HEK293T (cell line): ENCODE data around the gene DPH7.

Experiments used
- CTCF ChIA-PET: fragments of 350-600 bp; formaldehyde crosslinking; extraction: SDS; loops from one replicate; lab custom pipeline; 2021; ENCODE audit warnings: antibody characterized with exemption, inconsistent platforms; lab: Yijun Ruan, JAX
- POLR2A ChIA-PET: fragments of 350-600 bp; formaldehyde crosslinking; extraction: SDS; loops from one replicate; lab custom pipeline; 2020; ENCODE audit warnings: antibody characterized with exemption, inconsistent platforms; lab: Yijun Ruan, JAX
- DNase-seq: peaks from one replicate; pipeline ENCODE4 v3.0.0; 2012; ENCODE audit warnings: mixed read lengths; ENCODE audit errors: extremely low spot score
- ARNT ChIP-seq: fragments of 450-650 bp; IDR thresholded peaks from 2 replicates; pipeline ENCODE4 v1.6.1; 2017; ENCODE audit warnings: mild to moderate bottlenecking
- BHLHE40 ChIP-seq: fragments of 450-650 bp; IDR thresholded peaks from 2 replicates; pipeline ENCODE4 v1.6.1; 2016; ENCODE audit warnings: mild to moderate bottlenecking, moderate library complexity, borderline replicate concordance
- CTBP1 ChIP-seq: fragments of 450-650 bp; IDR thresholded peaks from 2 replicates; pipeline ENCODE4 v1.6.1; 2016; ENCODE audit warnings: borderline replicate concordance
- ELF4 ChIP-seq: fragments of 450-650 bp; IDR thresholded peaks from 2 replicates; pipeline ENCODE4 v1.6.1; 2017; ENCODE audit warnings: antibody characterized with exemption
- FOXA1 ChIP-seq: fragments of 450-650 bp; IDR thresholded peaks from 2 replicates; pipeline ENCODE4 v1.6.1; 2016; ENCODE audit warnings: mild to moderate bottlenecking
- FOXK2 ChIP-seq: fragments of 450-650 bp; IDR thresholded peaks from 2 replicates; pipeline ENCODE4 v1.6.1; 2016; ENCODE audit warnings: mild to moderate bottlenecking
- FOXM1 ChIP-seq: fragments of 450-650 bp; IDR thresholded peaks from 2 replicates; pipeline ENCODE4 v1.6.1; 2017; ENCODE audit warnings: mild to moderate bottlenecking, borderline replicate concordance
- HDGF ChIP-seq: fragments of 450-650 bp; IDR thresholded peaks from 2 replicates; pipeline ENCODE4 v1.6.1; 2017; ENCODE audit warnings: antibody characterized with exemption, borderline replicate concordance
- L3MBTL2 ChIP-seq: fragments of 450-650 bp; conservative IDR thresholded peaks from 2 replicates; pipeline ENCODE4 v1.6.1; 2016; ENCODE audit warnings: mild to moderate bottlenecking
- LEF1 ChIP-seq: fragments of 450-650 bp; IDR thresholded peaks from 2 replicates; pipeline ENCODE4 v1.6.1; 2017; ENCODE audit warnings: mild to moderate bottlenecking, borderline replicate concordance
- NFRKB ChIP-seq: fragments of 450-650 bp; IDR thresholded peaks from 2 replicates; pipeline ENCODE4 v1.6.1; 2016; ENCODE audit warnings: mild to moderate bottlenecking, moderate library complexity
- SP1 ChIP-seq: fragments of 450-650 bp; IDR thresholded peaks from 2 replicates; pipeline ENCODE4 v1.6.1; 2017
- SUZ12 ChIP-seq: fragments of 450-650 bp; IDR thresholded peaks from 2 replicates; pipeline ENCODE4 v1.6.1; 2016; ENCODE audit warnings: mild to moderate bottlenecking
- TARDBP ChIP-seq: fragments of 450-650 bp; IDR thresholded peaks from 2 replicates; pipeline ENCODE4 v1.6.1; 2016
- ZNF384 ChIP-seq: fragments of 450-650 bp; IDR thresholded peaks from 2 replicates; pipeline ENCODE4 v1.6.1; 2016
- TF ChIP-seq, protein P1 (sequence below): fragments of 450-650 bp; IDR thresholded peaks from 2 replicates; pipeline ENCODE4 v1.6.1; 2016

DPH7 gene

DNA sequence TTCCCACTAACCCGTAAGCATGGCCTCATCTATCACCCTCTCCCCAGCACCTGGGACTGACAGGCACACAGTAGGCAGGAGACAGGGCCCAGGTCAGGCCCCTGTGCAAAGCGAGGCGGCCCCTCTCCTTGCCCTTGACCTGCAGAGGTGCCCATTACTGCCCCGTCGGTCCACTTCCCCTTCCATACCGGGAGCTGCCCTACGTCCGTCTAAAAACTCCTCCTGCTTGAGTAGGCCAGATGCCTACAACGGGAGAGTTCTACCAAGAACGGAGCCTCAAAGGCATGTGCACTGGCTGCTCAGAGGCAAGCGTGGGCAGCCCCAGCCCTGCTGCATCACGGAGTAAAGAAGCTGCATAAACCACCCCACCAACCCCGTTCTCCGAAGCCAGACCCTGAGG, 4.6 kb upstream of the DPH7 start:
- POLR2A ChIA-PET = no interaction called here
- CTCF ChIA-PET = no interaction called here

DNA sequence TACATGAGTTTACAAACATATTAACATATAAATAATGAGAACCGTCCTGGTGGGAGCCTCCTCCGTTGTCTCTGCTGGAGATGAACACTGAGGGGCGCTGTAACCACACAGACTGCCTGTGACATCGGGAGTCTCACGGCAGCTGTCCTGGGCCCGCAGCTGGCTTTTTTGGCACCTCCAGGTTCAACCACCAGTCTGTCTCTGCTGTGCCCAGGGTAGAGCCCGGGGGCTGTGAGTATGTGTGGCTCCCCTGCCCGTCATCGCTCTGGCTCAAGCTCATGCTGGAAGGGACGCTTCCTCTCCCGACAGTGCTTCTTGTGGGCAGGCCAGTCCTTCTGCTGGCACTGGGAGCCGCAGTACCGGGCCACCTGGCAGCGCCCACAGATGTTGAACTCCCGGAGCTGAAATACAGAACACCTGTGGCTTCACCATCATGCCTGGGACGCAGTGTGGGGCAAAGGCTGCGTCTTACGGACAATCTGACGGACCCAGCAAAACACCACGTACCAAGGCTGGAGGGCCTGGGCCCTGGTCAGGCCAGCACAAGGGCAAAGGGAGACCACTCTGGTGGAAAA, 3.6 kb upstream of the DPH7 start:
- peak; percentile 48 for DNase-seq
- ChIA-PET POLR2A (interaction anchor here (1.2 to 2.4 kb wide), 3 partner anchors 9 to 36 kb away, joined by 5 to 15 read pairs (median 6); partner anchors contain the start of genes EHMT1 and ZMYND19), CTCF (interaction anchor here (0.7 kb wide), 1 partner anchor 29 kb away, joined by 3 read pairs; no protein-coding TSS in a partner anchor)
- no peak for TF ChIP-seq FOXK2
- no peak for TF ChIP-seq FOXM1
- TF ChIP-seq ELF4 = no peak
- TF ChIP-seq ZNF384 = no peak
- TF ChIP-seq, protein P1, sequence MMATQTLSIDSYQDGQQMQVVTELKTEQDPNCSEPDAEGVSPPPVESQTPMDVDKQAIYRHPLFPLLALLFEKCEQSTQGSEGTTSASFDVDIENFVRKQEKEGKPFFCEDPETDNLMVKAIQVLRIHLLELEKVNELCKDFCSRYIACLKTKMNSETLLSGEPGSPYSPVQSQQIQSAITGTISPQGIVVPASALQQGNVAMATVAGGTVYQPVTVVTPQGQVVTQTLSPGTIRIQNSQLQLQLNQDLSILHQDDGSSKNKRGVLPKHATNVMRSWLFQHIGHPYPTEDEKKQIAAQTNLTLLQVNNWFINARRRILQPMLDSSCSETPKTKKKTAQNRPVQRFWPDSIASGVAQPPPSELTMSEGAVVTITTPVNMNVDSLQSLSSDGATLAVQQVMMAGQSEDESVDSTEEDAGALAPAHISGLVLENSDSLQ = no peak
- TF ChIP-seq TARDBP = no peak
- no peak for TF ChIP-seq ARNT
- TF ChIP-seq HDGF = no peak
- no peak for TF ChIP-seq CTBP1
- TF ChIP-seq BHLHE40 = no peak

More for the DNA sequence above, 4.6 kb upstream of the DPH7 start:
- TF ChIP-seq BHLHE40 (no peak), NFRKB (no peak), HDGF (no peak), LEF1 (no peak), ARNT (no peak), FOXA1 (no peak), FOXK2 (no peak), CTBP1 (no peak), ZNF384 (no peak), SP1 (no peak), FOXM1 (no peak), TARDBP (no peak), L3MBTL2 (no peak), ELF4 (no peak), SUZ12 (no peak)
- TF ChIP-seq, protein P1 = no peak
- DNase-seq = no peak

DNA sequence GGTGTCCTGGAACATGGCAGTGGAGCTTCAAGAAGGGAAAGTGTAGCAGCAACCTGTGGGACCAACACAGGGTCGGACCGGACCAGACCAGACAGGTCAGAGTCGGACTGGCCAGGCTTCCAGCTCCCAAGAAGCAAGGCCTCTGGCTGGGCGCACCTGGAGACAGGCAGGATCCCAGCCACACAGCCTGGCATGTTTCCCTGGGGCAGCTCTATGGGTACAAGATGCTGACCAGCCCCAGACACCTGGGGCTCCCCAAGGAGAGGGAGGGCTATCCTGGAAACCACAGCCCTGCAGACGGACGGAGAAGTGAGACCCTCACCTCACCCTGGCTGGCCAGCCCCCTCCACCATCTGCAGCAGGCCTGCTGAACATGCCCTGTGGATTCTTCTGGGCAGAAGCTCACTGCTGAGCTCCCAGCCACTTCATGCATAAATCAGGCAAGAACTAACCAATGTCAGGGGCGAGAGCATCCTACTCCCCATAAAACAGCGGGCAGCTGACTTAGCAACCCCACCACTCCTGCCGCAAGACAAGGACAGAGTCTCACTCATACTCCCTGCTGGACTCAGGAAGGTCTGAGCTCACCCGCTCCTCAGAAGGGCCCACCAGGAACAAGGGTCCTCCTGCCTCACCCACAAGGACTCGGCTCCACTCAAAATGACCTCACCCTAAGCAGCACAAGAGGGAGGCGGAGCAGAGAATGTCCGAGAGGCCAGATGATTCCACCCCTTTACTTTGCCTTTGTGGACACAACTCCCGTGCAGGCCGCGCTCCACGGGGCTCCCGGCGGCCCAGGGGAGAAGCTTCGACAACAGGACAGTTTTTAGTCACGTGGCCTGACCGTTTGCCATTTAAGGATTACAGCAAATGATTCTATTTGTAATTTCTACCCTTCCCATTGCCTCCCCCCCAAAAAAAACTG, 2.9 kb upstream of the DPH7 start:
- POLR2A ChIA-PET = interaction anchor here (0.9 to 2.4 kb wide), 4 partner anchors 9 to 37 kb away, joined by 3 to 15 read pairs (median 6); partner anchors contain the start of genes ARRDC1, EHMT1 and ZMYND19
- CTCF ChIA-PET = interaction anchor here (0.7 kb wide), 1 partner anchor 30 kb away, joined by 3 read pairs; no protein-coding TSS in a partner anchor
- TF ChIP-seq FOXK2 (no peak), CTBP1 (no peak), L3MBTL2 (no peak), SUZ12 (no peak), FOXA1 (no peak), LEF1 (no peak), BHLHE40 (no peak), ARNT (no peak), TARDBP (no peak), ELF4 (no peak), SP1 (no peak), ZNF384 (no peak), NFRKB (no peak), HDGF (no peak), FOXM1 (no peak)
- TF ChIP-seq, protein P1 = no peak

DNA sequence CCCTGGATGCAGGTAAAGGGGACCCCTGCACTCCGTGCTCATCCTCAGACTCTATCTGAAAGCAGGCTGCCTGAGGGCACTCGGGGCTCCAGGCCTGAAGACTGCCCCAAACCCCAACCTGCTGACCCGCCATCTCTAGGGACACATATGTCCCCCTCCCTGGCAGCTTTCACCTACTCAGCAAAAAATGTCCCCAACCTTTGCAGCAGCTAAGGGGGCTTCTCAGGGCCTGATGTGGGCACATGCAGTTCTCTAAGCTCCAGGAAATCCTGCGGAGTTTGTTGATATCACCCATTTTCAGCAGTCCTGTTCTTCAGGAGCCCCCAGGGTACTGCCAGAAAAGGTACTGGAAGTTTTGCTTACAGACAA, 2.2 kb upstream of the DPH7 start:
- CTCF ChIA-PET = no interaction called here
- POLR2A ChIA-PET = interaction anchor here (0.9 to 2.4 kb wide), 4 partner anchors 10 to 38 kb away, joined by 3 to 15 read pairs (median 6); partner anchors contain the start of genes ARRDC1, EHMT1 and ZMYND19
- TF ChIP-seq NFRKB (no peak), HDGF (no peak), FOXA1 (no peak), L3MBTL2 (no peak), LEF1 (no peak), TARDBP (no peak), ELF4 (no peak), FOXM1 (no peak), CTBP1 (no peak), FOXK2 (no peak), SP1 (no peak), BHLHE40 (no peak), ZNF384 (no peak), SUZ12 (no peak), ARNT (no peak)
- TF ChIP-seq, protein P1 = no peak

More for the DNA sequence above, 2.9 kb upstream of the DPH7 start:
- DNase-seq = no peak

More for the DNA sequence above, 2.2 kb upstream of the DPH7 start:
- no peak for DNase-seq
